ENCODE data around the gene SLC25A45. TPM values are rescaled to one million over a fixed set of nuclear protein-coding genes. Genes with fewer than 3 reads are reported as not detected.

Gene SLC25A45
- total and polyA plus RNA-seq, 7 donors: 3.7 to 18.5 (median 7.0) TPM

- intact Hi-C loops (cut with DNase I): no loop called here
- WGBS, 3 donors: 82 to 86% (median 85%) methylated on average over 2 of the region's 2 CpGs
- Histone ChIP-seq H3K27ac (peak overlapping the region; percentile 46), H3K4me1 (no peaks in the 10 kb centered on the region), H3K4me3 (no peak overlapping the region), H3K27me3 (ENCODE audit: insufficient read depth in 3 of 3, low read length in 2 of 3) (no peaks in the 10 kb centered on the region), H3K36me3 (ENCODE audit: insufficient read depth in 1 of 2, low read depth in 1 of 2) (peaks cover 2 to 86% of the 10 kb centered on the region in 2 donors), H3K9me3 (no peaks in the 10 kb centered on the region)
- DNase-seq (no peak), ATAC-seq (no peak)
- no peak for TF ChIP-seq CTCF (IDR thresholded peaks at IDR 0.05)
Observed at GRCh38 chr11:65402790-65403189, 20.3 kb upstream of the SLC25A45 start.

- ATAC-seq: no peak
- DNase-seq: no peak
- WGBS, 3 donors: 86 to 92% (median 88%) methylated on average over 10 of the region's 10 CpGs
- Histone ChIP-seq H3K4me1 (no peaks in the 10 kb centered on the region), H3K4me3 (no peak overlapping the region), H3K9me3 (no peaks in the 10 kb centered on the region), H3K27me3 (ENCODE audit: insufficient read depth in 3 of 3, low read length in 2 of 3) (no peaks in the 10 kb centered on the region), H3K27ac (no peak overlapping the region), H3K36me3 (ENCODE audit: insufficient read depth in 1 of 2, low read depth in 1 of 2) (peaks cover 2 to 86% of the 10 kb centered on the region in 2 donors)
- no peak for TF ChIP-seq CTCF (IDR thresholded peaks at IDR 0.05)
- intact Hi-C loops (cut with DNase I): no loop called here
Observed at GRCh38 chr11:65401803-65402248, 19.4 kb upstream of the SLC25A45 start.

- no peak for ATAC-seq
- DNase-seq: no peak
- TF ChIP-seq CTCF (IDR thresholded peaks at IDR 0.05): no peak
- intact Hi-C loops (cut with DNase I): no loop called here
- H3K4me1 ChIP-seq: no peaks in the 10 kb centered on the region
- H3K4me3 ChIP-seq: no peak overlapping the region
- H3K36me3 ChIP-seq (ENCODE audit: insufficient read depth in 1 of 2, low read depth in 1 of 2): peaks cover 2 to 86% of the 10 kb centered on the region in 2 donors
- 78 to 83% (median 81%) methylated on average over 14 to 16 of the region's 16 CpGs for WGBS, 3 donors
- no peaks in the 10 kb centered on the region for H3K27me3 ChIP-seq (ENCODE audit: insufficient read depth in 3 of 3, low read length in 2 of 3)
- no peaks in the 10 kb centered on the region for H3K9me3 ChIP-seq
- H3K27ac ChIP-seq: no peak overlapping the region
Observed at GRCh38 chr11:65401073-65401802, 18.8 kb upstream of the SLC25A45 start.

GRCh38 chr11:65400307-65401072 lies 18.0 kb upstream of the SLC25A45 start:
- Histone ChIP-seq H3K36me3 (ENCODE audit: insufficient read depth in 1 of 2, low read depth in 1 of 2) (peaks cover 0 to 86% of the 10 kb centered on the region in 2 donors), H3K27me3 (ENCODE audit: insufficient read depth in 3 of 3, low read length in 2 of 3) (no peaks in the 10 kb centered on the region), H3K27ac (no peak overlapping the region), H3K4me3 (no peak overlapping the region), H3K9me3 (no peaks in the 10 kb centered on the region), H3K4me1 (no peaks in the 10 kb centered on the region)
- DNase-seq: no peak
- peak in 1 of 4 donors; percentile 8 for ATAC-seq
- WGBS, 3 donors: 84 to 85% (median 85%) methylated on average over 16 to 17 of the region's 17 CpGs
- no peak for TF ChIP-seq CTCF (IDR thresholded peaks at IDR 0.05)
- intact Hi-C loops (cut with DNase I): no loop called here
